Thyroid gland (tissue), 4 donors: Measurements from ENCODE around the gene DNAH17. TPM values are rescaled to one million over a fixed set of nuclear protein-coding genes. Genes with fewer than 3 reads are reported as not detected.

Experiments used
- DNase-seq, 2 donors: peaks; one replicate each; pipeline ENCODE4 v3.0.0-alpha.2; 2019
- H3K27ac ChIP-seq, 3 donors: fragments of 200-600 bp; sonication (generic); 1 replicate in 2 of 3; 2 replicates in 1 of 3; pipeline ENCODE4 v1.5.1; 2016 to 2019; ENCODE audit warnings: mild to moderate bottlenecking in 1 of 3, moderate library complexity in 1 of 3
- H3K27me3 ChIP-seq: fragments of 200-600 bp; sonication (generic); one replicate; pipeline ENCODE4 v1.5.1; 2019
- H3K36me3 ChIP-seq, 2 donors: fragments of 200-600 bp; sonication (generic); one replicate each; pipeline ENCODE4 v1.5.1; 2016 to 2019
- H3K4me1 ChIP-seq, 2 donors: fragments of 200-600 bp; sonication (generic); one replicate each; pipeline ENCODE4 v1.5.1; 2017 to 2019
- H3K4me3 ChIP-seq, 3 donors: fragments of 200-600 bp; sonication (generic); replicated peaks in 1 of 3; 1 replicate in 2 of 3; 2 replicates in 1 of 3; pipeline ENCODE4 v1.5.1; 2016; ENCODE audit warnings: mild to moderate bottlenecking in 1 of 3
- H3K9me3 ChIP-seq: fragments of 200-600 bp; sonication (generic); one replicate; pipeline ENCODE4 v1.5.1; 2017
- POLR2A ChIP-seq, 2 donors: fragments of 450-650 bp; IDR thresholded peaks; one replicate each; pipeline ENCODE4 v1.6.1; 2017; ENCODE audit warnings: antibody characterized with exemption in 2 of 2, mild to moderate bottlenecking in 2 of 2, moderate library complexity in 1 of 2
- WGBS, 2 donors: methylation state at CpG; one replicate each; pipeline ENCODE4 v1.1.5; 2017; 5-methylcytosine and 5-hydroxymethylcytosine counted together
- intact Hi-C: fragments of 100-400 bp; cut with DNase I; formaldehyde crosslinking; loops from one replicate; pipeline ENCODE4 v1.15.1; 2023
- total RNA-seq, 4 donors: library from RNA; depleted of rRNA; stranded (reverse); fragments of >200 nt; gene quantifications; one replicate each; pipeline ENCODE4 v1.2.3, GENCODE V29; 2016
- TF ChIP-seq, protein P1 (sequence below), 6 experiments: fragments of 200-600 bp in 3 of 6; fragments of 450-650 bp in 3 of 6; sonication (generic) in 3 of 6; IDR thresholded peaks; one replicate each; pipeline ENCODE4 v1.5.1; 2016 to 2019; ENCODE audit warnings: antibody characterized with exemption in 6 of 6, mild to moderate bottlenecking in 2 of 6, inconsistent platforms in 1 of 6, moderate library complexity in 1 of 6

The DNAH17 gene
- total RNA-seq, 4 donors from 2014 or later: 0.21 to 0.67 (median 0.32) TPM

DNA sequence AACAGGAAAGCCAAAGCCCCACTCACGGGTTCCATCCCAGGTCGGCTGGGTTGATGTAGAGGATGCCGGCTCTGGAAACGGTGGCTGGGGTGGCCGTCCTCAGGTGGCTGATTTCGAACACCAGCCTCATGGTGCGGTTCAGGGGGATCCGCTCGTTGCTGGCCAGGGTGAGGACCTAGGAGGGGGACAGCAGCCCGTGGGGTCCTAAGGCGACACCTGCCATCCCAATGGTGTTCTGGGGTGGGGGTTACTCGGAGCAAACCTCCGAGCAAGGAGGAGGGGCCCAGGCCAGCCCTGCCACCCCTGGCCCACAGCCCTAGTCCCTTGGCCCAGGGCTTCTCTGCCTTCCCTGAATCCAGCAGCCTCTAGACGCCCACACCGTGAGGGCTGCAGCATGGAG lies 86.5 kb downstream of the DNAH17 start:
- no peaks in the 10 kb centered on the region for H3K4me1 ChIP-seq
- TF ChIP-seq POLR2A (IDR thresholded peaks at IDR 0.05): no peak
- TF ChIP-seq, protein P1, sequence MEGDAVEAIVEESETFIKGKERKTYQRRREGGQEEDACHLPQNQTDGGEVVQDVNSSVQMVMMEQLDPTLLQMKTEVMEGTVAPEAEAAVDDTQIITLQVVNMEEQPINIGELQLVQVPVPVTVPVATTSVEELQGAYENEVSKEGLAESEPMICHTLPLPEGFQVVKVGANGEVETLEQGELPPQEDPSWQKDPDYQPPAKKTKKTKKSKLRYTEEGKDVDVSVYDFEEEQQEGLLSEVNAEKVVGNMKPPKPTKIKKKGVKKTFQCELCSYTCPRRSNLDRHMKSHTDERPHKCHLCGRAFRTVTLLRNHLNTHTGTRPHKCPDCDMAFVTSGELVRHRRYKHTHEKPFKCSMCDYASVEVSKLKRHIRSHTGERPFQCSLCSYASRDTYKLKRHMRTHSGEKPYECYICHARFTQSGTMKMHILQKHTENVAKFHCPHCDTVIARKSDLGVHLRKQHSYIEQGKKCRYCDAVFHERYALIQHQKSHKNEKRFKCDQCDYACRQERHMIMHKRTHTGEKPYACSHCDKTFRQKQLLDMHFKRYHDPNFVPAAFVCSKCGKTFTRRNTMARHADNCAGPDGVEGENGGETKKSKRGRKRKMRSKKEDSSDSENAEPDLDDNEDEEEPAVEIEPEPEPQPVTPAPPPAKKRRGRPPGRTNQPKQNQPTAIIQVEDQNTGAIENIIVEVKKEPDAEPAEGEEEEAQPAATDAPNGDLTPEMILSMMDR (IDR thresholded peaks at IDR 0.05): no peak
- WGBS, 2 donors: 87 to 95% methylated on average over 6 to 11 of the region's 15 CpGs
- no peaks in the 10 kb centered on the region for H3K36me3 ChIP-seq
- no peaks in the 10 kb centered on the region for H3K27me3 ChIP-seq
- intact Hi-C loops: loop anchor here (5.0 to 10.0 kb wide), 2 partner anchors 254 to 307 kb away; no protein-coding TSS in a partner anchor
- DNase-seq: no peak
- no peak overlapping the region for H3K27ac ChIP-seq
- no peaks in the 10 kb centered on the region for H3K9me3 ChIP-seq
- H3K4me3 ChIP-seq: no peak overlapping the region

DNA sequence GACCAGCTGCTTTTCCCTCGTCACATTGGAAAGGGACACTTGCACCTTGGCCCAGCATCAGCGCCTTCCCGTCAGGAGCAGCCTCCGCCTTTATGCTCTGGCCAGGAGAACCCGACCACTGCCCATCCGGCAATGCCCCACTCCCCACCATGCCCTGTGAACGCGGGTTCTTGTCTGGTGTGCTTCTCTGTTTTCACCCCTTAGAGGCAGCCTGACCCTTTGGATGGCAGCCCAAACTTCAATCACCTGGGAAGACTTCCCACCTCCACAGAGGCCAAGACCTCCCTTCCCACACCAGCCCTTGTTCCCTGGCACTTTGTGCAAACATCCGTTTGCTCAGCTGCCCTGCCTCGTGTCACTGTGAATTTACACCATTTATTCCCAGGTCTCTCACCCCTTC lies 87.0 kb downstream of the DNAH17 start:
- no peaks in the 10 kb centered on the region for H3K9me3 ChIP-seq
- H3K4me3 ChIP-seq: no peak overlapping the region
- no peak for DNase-seq
- H3K27ac ChIP-seq: no peak overlapping the region
- no peaks in the 10 kb centered on the region for H3K36me3 ChIP-seq
- 86 to 89% methylated on average over 10 of the region's 10 CpGs for WGBS, 2 donors
- intact Hi-C loops: loop anchor here (5.0 to 10.0 kb wide), 2 partner anchors 255 to 307 kb away; no protein-coding TSS in a partner anchor
- H3K4me1 ChIP-seq: no peaks in the 10 kb centered on the region
- no peak for TF ChIP-seq POLR2A (IDR thresholded peaks at IDR 0.05)
- TF ChIP-seq, protein P1 (IDR thresholded peaks at IDR 0.05): no peak
- no peaks in the 10 kb centered on the region for H3K27me3 ChIP-seq

DNA sequence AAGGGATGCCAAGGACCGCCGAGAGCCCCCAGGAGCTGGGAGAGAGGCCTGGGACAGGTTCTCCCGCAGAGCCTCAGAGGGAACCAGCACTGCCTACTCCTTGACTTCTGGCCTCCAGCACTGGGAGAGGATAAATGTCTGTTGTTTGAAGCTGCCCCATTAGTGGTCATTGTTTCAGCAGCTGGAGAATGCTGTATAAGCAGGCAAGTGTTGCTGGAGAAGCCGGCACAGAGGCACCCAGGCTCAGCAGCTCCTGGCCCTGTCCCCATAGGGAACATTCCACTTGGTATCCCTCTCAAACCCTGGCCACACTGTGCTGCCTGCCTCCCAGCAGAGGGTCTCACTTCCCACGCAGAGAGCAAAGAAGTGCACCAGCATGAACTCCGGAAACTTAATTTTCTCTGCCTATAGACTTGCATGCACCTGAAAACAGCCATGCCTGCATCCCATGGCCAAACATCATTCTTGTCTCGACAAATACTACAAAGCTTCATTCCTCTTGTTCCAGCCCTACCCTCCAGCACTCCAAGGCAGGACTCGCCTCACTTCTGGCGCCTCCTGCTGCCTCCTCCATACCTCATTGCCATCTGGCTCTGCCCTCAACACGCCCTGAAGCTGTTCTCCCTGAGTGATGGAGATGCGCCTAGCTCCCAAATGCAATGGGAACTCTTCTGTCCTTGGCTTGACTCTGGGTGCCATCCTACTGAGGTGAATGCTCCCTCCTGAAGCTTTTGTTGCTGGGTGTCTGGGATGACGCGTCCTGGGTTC lies 88.1 kb downstream of the DNAH17 start:
- Histone ChIP-seq H3K4me3 (no peak overlapping the region), H3K4me1 (peaks cover 0 to 11% of the 10 kb centered on the region in 2 donors), H3K36me3 (no peaks in the 10 kb centered on the region), H3K9me3 (no peaks in the 10 kb centered on the region), H3K27me3 (no peaks in the 10 kb centered on the region), H3K27ac (no peak overlapping the region)
- WGBS, 2 donors: 87 to 88% methylated on average over 13 of the region's 13 CpGs
- intact Hi-C loops: no loop called here
- no peak for TF ChIP-seq POLR2A (IDR thresholded peaks at IDR 0.05)
- TF ChIP-seq, protein P1 (IDR thresholded peaks at IDR 0.05): no peak
- DNase-seq: no peak

DNA sequence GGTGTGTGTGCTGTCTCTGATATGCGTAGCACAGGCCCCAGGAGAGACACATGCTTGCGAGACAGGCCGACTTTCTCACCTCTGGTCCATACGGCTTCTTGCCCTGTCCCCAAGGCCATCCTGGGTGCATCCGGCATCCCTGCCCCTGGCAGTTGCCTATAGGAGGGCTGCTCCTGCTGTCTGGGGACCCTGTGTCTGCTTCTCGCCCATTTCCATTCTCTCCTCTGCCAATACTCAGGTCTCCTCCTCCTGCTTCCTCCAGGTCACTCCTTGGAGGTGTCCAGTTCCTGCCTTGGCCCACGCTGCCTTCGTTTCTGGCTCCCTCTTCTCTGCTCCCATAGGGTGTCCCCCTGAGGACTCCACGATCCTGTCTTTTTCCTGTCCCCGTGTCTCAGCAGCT lies 89.0 kb downstream of the DNAH17 start:
- intact Hi-C loops: no loop called here

More for the DNA sequence above, 89.0 kb downstream of the DNAH17 start:
- Histone ChIP-seq H3K4me1 (peaks cover 0 to 11% of the 10 kb centered on the region in 2 donors), H3K9me3 (no peaks in the 10 kb centered on the region), H3K27me3 (no peaks in the 10 kb centered on the region), H3K27ac (no peak overlapping the region), H3K36me3 (no peaks in the 10 kb centered on the region), H3K4me3 (no peak overlapping the region)
- 80 to 87% methylated on average over 10 of the region's 10 CpGs for WGBS, 2 donors
- DNase-seq: no peak
- TF ChIP-seq, protein P1 (IDR thresholded peaks at IDR 0.05): no peak
- TF ChIP-seq POLR2A (IDR thresholded peaks at IDR 0.05): no peak
